T-cell (primary cell): ENCODE measurements around the gene LY6G5C. TPM values are rescaled to one million over a fixed set of nuclear protein-coding genes. Genes with fewer than 3 reads are reported as not detected.

Source experiments
- ATAC-seq, 4 experiments: fragments of 200-7000 bp in 3 of 4; fragments of 150-1000 bp in 1 of 4; cut with Tn5 transposase; replicated peaks in 1 of 4; 1 replicate in 3 of 4; 2 replicates in 1 of 4; pipeline ENCODE4 v1.10.0; 2021; ENCODE audit warnings: moderate library complexity in 3 of 4, mild to moderate bottlenecking in 2 of 4, moderate number of reproducible peaks in 1 of 4
- CTCF ChIA-PET, 2 donors: fragments of 300-600 bp; sonication (Branson Sonifier 250); formaldehyde crosslinking; loops; one replicate each; lab custom pipeline; 2022; ENCODE audit warnings: antibody characterized with exemption in 2 of 2; lab: Charles Lee
- POLR2A ChIA-PET, 2 donors: fragments of 300-600 bp; sonication (Branson Sonifier 250); formaldehyde crosslinking; loops; one replicate each; lab custom pipeline; 2022; ENCODE audit warnings: antibody characterized with exemption in 2 of 2; lab: Charles Lee
- DNase-seq, 35 experiments: peaks; one replicate each; pipeline versions ENCODE4 v3.0.0 to v3.0.0-alpha.2; 2013 to 2023
- H3K27ac ChIP-seq: one replicate; pipeline ENCODE4 v1.5.1; 2013; ENCODE audit warnings: low read length
- H3K27me3 ChIP-seq, 2 experiments: replicated peaks in 1 of 2; 1 replicate in 1 of 2; 2 replicates in 1 of 2; pipeline versions ENCODE4 v1.6.1 to v1.7.0; 2013; ENCODE audit warnings: low read length in 1 of 2, mixed read lengths in 1 of 2; ENCODE audit not compliant: control insufficient read depth in 2 of 2, insufficient read depth in 2 of 2; ENCODE audit errors: extremely low read depth in 1 of 2
- H3K36me3 ChIP-seq, 2 donors: 1 replicate in 1 of 2; 2 replicates in 1 of 2; pipeline versions ENCODE4 v1.6.1 to v1.7.0; 2013; ENCODE audit warnings: low read length in 1 of 2; ENCODE audit not compliant: control insufficient read depth in 2 of 2, insufficient read depth in 1 of 2; ENCODE audit errors: extremely low read depth in 1 of 2
- H3K4me1 ChIP-seq, 2 experiments: 1 replicate in 1 of 2; 2 replicates in 1 of 2; pipeline versions ENCODE4 v1.6.1 to v1.7.0; 2013; ENCODE audit warnings: low read length in 2 of 2, mixed read lengths in 1 of 2; ENCODE audit not compliant: insufficient read depth in 2 of 2, control insufficient read depth in 1 of 2; ENCODE audit errors: extremely low read depth in 1 of 2
- H3K4me3 ChIP-seq, 2 donors: 1 replicate in 1 of 2; 2 replicates in 1 of 2; pipeline versions ENCODE4 v1.5.1 to v1.7.0; 2013; ENCODE audit warnings: mild to moderate bottlenecking in 2 of 2, low read length in 1 of 2, moderate library complexity in 1 of 2; ENCODE audit not compliant: control insufficient read depth in 1 of 2; ENCODE audit errors: extremely low read depth in 1 of 2
- H3K9me3 ChIP-seq: 2 replicates; pipeline ENCODE4 v1.7.0; 2013
- H3K27ac Mint-ChIP-seq, 2 donors: one replicate each; pipeline ENCODE4 v1.8.0; 2020 to 2021; ENCODE audit warnings: mild to moderate bottlenecking in 2 of 2, mixed read lengths in 2 of 2
- H3K27me3 Mint-ChIP-seq, 2 donors: one replicate each; pipeline ENCODE4 v1.8.0; 2021 to 2022; ENCODE audit warnings: mixed read lengths in 2 of 2
- H3K36me3 Mint-ChIP-seq: one replicate; pipeline ENCODE4 v1.8.0; 2021; ENCODE audit warnings: mixed read lengths
- H3K4me1 Mint-ChIP-seq, 3 donors: one replicate each; pipeline ENCODE4 v1.8.0; 2020 to 2022; ENCODE audit warnings: mixed read lengths in 3 of 3, mild to moderate bottlenecking in 1 of 3
- H3K4me3 Mint-ChIP-seq, 3 donors: one replicate each; pipeline ENCODE4 v1.8.0; 2020 to 2022; ENCODE audit warnings: mild to moderate bottlenecking in 3 of 3, mixed read lengths in 3 of 3, moderate library complexity in 3 of 3
- H3K9me3 Mint-ChIP-seq, 3 donors: one replicate each; pipeline ENCODE4 v1.8.0; 2020 to 2022; ENCODE audit warnings: mixed read lengths in 3 of 3
- WGBS: methylation state at CpG from one replicate; pipeline ENCODE4 v1.1.5; 2013; ENCODE audit warnings: missing lambda C conversion rate; ENCODE audit not compliant: insufficient coverage; 5-methylcytosine and 5-hydroxymethylcytosine counted together
- total RNA-seq, 35 experiments: library from RNA in 6 of 35; stranded (reverse) in 6 of 35; fragments of 120-200 nt in 1 of 35; gene quantifications; one replicate each; pipeline versions ENCODE4 v1.2.1 to v1.2.4 and lab custom pipeline; 2013 to 2026

Gene LY6G5C
- total RNA-seq, 5 donors from 2014 or later (not counting 1 experiment from before 2014, with no cell fraction given) = 0.75 to 8.8 (median 5.8) TPM

DNA sequence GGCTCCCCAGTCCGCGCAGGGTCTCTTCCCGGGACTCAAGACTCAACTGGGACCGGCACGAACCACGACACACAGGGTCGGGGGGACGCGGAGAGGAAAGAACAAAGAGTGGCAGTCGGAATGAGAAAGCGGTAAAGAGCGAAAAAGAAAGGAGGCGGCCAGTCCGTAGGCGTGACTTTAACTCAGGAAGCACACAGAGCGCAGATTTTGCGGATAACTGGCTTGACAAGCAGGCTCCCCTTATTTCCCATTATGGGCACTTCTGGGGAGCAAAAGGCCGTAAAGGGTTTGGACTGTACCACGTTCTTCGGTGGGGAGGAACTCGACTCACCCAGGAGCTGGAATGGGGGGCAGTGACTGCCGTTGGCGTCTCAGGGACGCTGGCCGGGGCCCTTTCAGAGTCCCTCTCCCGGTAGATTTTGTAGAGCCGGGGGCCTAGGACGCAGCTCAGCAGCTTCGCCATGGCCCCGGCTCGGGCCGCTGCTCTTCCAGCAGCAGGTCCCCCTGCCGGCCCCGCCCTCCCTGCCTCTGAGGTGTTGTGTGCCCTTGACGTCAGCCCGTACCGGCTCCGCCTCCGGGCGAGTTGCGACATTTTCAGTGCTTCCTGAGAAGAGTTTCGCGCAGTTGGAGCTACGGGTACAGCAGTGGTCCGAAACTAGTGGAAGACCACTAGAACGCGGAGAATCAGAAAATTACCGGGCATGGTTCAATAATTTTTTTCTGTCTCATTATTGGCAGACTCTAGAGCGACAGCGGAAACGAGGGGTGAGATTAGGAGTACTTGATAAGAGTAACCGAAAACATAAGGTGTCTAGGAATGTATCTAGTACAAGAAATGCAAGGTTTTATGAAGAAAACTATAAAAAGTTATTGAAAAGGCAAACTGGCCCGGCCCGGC, 22.2 kb upstream of the LY6G5C start, which contains the start of gene ABHD16A:
Gene ABHD16A (minus strand): TSS at position 506 of the 898 bp plus-strand sequence. CDS start 43 bp downstream, at position 463.
- H3K36me3 ChIP-seq = peaks cover 7 to 8% of the 10 kb centered on the region in 2 donors
- Mint-ChIP-seq H3K9me3 (no peaks in the 10 kb centered on the region), H3K27ac (peak within 1 kb of the TSS; percentile 94 to 98), H3K4me3 (peak within 1 kb of the TSS; percentile 98 to 99 (median 98)), H3K27me3 (no peaks in the 10 kb centered on the region), H3K4me1 (peaks cover 32 to 37% (median 35%) of the 10 kb centered on the region in 3 donors), H3K36me3 (peaks cover 6% of the 10 kb centered on the region)
- WGBS = under 1% methylated on average over 50 of the region's 54 CpGs
- peaks cover 13 to 32% of the 10 kb centered on the region in 2 experiments for H3K4me1 ChIP-seq
- H3K9me3 ChIP-seq = no peaks in the 10 kb centered on the region
- ATAC-seq (peak; percentile 94 to 95 (median 95)), DNase-seq (peak; percentile 95 to 100 (median 98))
- H3K27me3 ChIP-seq = peaks cover 0 to 4% of the 10 kb centered on the region in 2 experiments
- POLR2A ChIA-PET = interaction anchor here in 1 of 2 donors (0.6 to 1.3 kb wide), 3 partner anchors 35 to 160 kb away, joined by 3 to 10 read pairs (median 3); partner anchors contain the start of genes BAG6 and NEU1
- CTCF ChIA-PET = interaction anchor here (0.6 to 1.2 kb wide), 5 partner anchors 12 to 1142 kb away, joined by 3 read pairs; partner anchors contain the start of genes GPANK1 (in 1 of the 2) and NEU1 (in 1 of the 2)
- H3K27ac ChIP-seq = peak within 1 kb of the TSS; percentile 96
- H3K4me3 ChIP-seq = peak within 1 kb of the TSS; percentile 82 to 99

- CTCF ChIA-PET = interaction anchor here in 1 of 2 donors (0.7 to 1.2 kb wide), 2 partner anchors 12 to 37 kb away, joined by 3 read pairs; partner anchors contain the start of gene GPANK1
Measured at GRCh38 chr6:31702405-31702818, 21.5 kb upstream of the LY6G5C start.

GRCh38 chr6:31701666-31702404, 21.0 kb upstream of the LY6G5C start:
- no peak overlapping the region for H3K27ac ChIP-seq
- peaks cover 17% of the 10 kb centered on the region for H3K36me3 Mint-ChIP-seq
- 64% methylated on average over 5 of the region's 7 CpGs for WGBS
- H3K4me3 ChIP-seq = peak overlapping the region; percentile 82 to 99
- no peaks in the 10 kb centered on the region for H3K27me3 ChIP-seq
- peak overlapping the region; percentile 98 to 99 (median 98) for H3K4me3 Mint-ChIP-seq
- H3K27ac Mint-ChIP-seq = peak overlapping the region; percentile 94 to 98
- peaks cover 42 to 47% (median 45%) of the 10 kb centered on the region in 3 donors for H3K4me1 Mint-ChIP-seq
- ChIA-PET POLR2A (no interaction called here), CTCF (interaction anchor here in 1 of 2 donors (0.7 kb wide), 1 partner anchor 11 kb away, joined by 3 read pairs; no protein-coding TSS in a partner anchor)
- H3K9me3 Mint-ChIP-seq = no peaks in the 10 kb centered on the region
- H3K4me1 ChIP-seq = peaks cover 13 to 32% of the 10 kb centered on the region in 2 experiments
- DNase-seq (no peak), ATAC-seq (no peak)
- no peaks in the 10 kb centered on the region for H3K9me3 ChIP-seq
- no peaks in the 10 kb centered on the region for H3K27me3 Mint-ChIP-seq
- H3K36me3 ChIP-seq = peaks cover 8 to 16% of the 10 kb centered on the region in 2 donors

More at GRCh38 chr6:31702405-31702818, 21.5 kb upstream of the LY6G5C start:
- Mint-ChIP-seq H3K36me3 (peaks cover 13% of the 10 kb centered on the region), H3K9me3 (no peaks in the 10 kb centered on the region), H3K27me3 (no peaks in the 10 kb centered on the region), H3K27ac (peak overlapping the region; percentile 94 to 98), H3K4me1 (peaks cover 38 to 44% (median 42%) of the 10 kb centered on the region in 3 donors), H3K4me3 (peak overlapping the region; percentile 98 to 99 (median 98))
- POLR2A ChIA-PET = interaction anchor here in 1 of 2 donors (1.3 kb wide), 1 partner anchor 36 kb away, joined by 3 read pairs; no protein-coding TSS in a partner anchor
- DNase-seq (peak in 2 of 35 experiments; percentile 9 to 14), ATAC-seq (peak in 3 of 4 experiments; percentile 1 to 3 (median 3))
- Histone ChIP-seq H3K36me3 (peaks cover 7 to 13% of the 10 kb centered on the region in 2 donors), H3K9me3 (no peaks in the 10 kb centered on the region), H3K4me3 (peak overlapping the region; percentile 82 to 99), H3K4me1 (peaks cover 13 to 32% of the 10 kb centered on the region in 2 experiments), H3K27me3 (peaks cover 0 to 2% of the 10 kb centered on the region in 2 experiments), H3K27ac (peak overlapping the region; percentile 96)
- WGBS = 4% methylated on average over 4 of the region's 10 CpGs

DNA sequence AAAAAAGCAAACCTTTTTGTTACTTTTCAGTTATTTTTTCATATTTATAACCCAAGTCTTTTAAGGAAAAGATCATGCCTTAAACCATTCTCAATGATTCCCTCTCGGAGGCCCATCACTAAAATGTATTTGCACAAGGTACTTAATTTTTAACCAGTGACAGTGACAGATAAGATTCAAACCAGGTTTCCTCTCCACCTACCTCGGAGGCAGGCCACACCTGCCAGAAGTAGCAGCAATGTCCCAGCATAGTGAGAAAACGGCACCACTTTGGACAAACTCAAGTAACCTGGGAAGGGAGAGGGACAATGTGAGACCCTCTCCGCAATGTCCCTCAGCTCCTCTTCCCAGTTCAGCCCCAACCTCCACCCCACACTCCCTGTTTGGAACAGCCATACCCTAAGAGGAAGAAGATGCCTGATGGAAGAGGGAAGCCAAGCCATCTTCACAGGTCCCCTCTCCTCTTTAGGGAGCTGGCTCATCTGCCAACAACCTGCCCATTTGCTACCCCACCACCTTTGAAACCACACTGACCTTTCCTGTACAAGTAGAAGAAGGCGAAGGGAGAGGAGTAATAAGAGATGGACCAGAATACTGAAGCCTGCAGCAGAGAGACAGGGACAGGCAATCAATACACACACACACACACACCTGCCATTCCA, 20.0 kb upstream of the LY6G5C start:
- Mint-ChIP-seq H3K36me3 (peaks cover 17% of the 10 kb centered on the region), H3K27me3 (no peaks in the 10 kb centered on the region), H3K27ac (peak overlapping the region; percentile 29 to 79), H3K9me3 (no peaks in the 10 kb centered on the region), H3K4me3 (peak overlapping the region; percentile 98 to 99 (median 98)), H3K4me1 (peaks cover 42 to 47% (median 45%) of the 10 kb centered on the region in 3 donors)
- H3K9me3 ChIP-seq = no peaks in the 10 kb centered on the region
- H3K27ac ChIP-seq = no peak overlapping the region
- no CpG with 5 or more reads among the region's 5 CpGs for WGBS
- ATAC-seq (no peak), DNase-seq (no peak)
- H3K4me3 ChIP-seq = no peak overlapping the region
- CTCF ChIA-PET = no interaction called here
- H3K36me3 ChIP-seq = peaks cover 12 to 22% of the 10 kb centered on the region in 2 donors
- peaks cover 13 to 32% of the 10 kb centered on the region in 2 experiments for H3K4me1 ChIP-seq
- POLR2A ChIA-PET = no interaction called here
- H3K27me3 ChIP-seq = no peaks in the 10 kb centered on the region

DNA sequence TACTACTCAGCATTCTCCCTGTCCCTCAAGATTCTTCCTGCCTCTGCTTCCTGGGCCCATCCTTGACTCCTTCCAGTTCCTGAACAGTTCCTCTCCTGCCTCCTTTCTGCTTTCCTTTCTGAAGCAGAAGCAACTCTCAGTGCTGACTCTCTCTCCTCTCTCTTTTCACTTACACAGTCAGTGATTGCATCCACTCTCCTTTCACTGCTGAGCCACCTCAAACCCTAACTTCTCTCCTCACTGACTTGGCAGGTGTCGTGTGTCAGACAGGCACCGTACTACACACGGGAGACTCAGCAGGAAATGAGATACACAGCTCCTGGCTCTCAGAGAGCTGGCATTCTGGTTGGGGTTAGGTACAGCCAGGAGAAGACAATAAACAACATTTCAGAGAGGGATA, 16.7 kb upstream of the LY6G5C start:
- peaks cover 23 to 48% of the 10 kb centered on the region in 2 donors for H3K36me3 ChIP-seq
- peak overlapping the region; percentile 66 to 74 for H3K27ac Mint-ChIP-seq
- no peaks in the 10 kb centered on the region for H3K9me3 ChIP-seq
- H3K36me3 Mint-ChIP-seq = peaks cover 29% of the 10 kb centered on the region
- H3K4me3 Mint-ChIP-seq = no peak overlapping the region
- POLR2A ChIA-PET = interaction anchor here (0.6 kb wide), 2 partner anchors 183 to 318 kb away, joined by 3 to 5 read pairs; no protein-coding TSS in a partner anchor
- DNase-seq (no peak), ATAC-seq (no peak)
- no peak overlapping the region for H3K27ac ChIP-seq
- H3K4me1 Mint-ChIP-seq = peaks cover 30 to 40% (median 35%) of the 10 kb centered on the region in 3 donors
- H3K4me3 ChIP-seq = no peak overlapping the region
- CTCF ChIA-PET = interaction anchor here in 1 of 2 donors (0.6 kb wide), 1 partner anchor 261 kb away, joined by 3 read pairs; no protein-coding TSS in a partner anchor
- no peaks in the 10 kb centered on the region for H3K9me3 Mint-ChIP-seq
- H3K27me3 Mint-ChIP-seq = no peaks in the 10 kb centered on the region
- no CpG with 5 or more reads among the region's 3 CpGs for WGBS
- no peaks in the 10 kb centered on the region for H3K27me3 ChIP-seq
- peaks cover 9 to 23% of the 10 kb centered on the region in 2 experiments for H3K4me1 ChIP-seq
